CD14-positive monocyte (primary cell): ENCODE results near the gene GLB1L3. TPM values are rescaled to one million over a fixed set of nuclear protein-coding genes. Genes with fewer than 3 reads are reported as not detected.

Experiments
- DNase-seq, 3 donors: peaks; one replicate each; pipeline ENCODE4 v3.0.0-alpha.2; 2011 to 2022
- H2AFZ ChIP-seq: 2 replicates; pipeline ENCODE4 v1.6.0; 2012; ENCODE audit warnings: mild to moderate bottlenecking, low read depth, low read length, inconsistent platforms; ENCODE audit not compliant: insufficient read depth, poor library complexity, severe bottlenecking
- H3K27ac ChIP-seq, 2 donors: 1 replicate in 1 of 2; 2 replicates in 1 of 2; pipeline ENCODE4 v1.5.1; 2012 to 2013; ENCODE audit warnings: low read length in 2 of 2, control low read depth in 1 of 2, inconsistent platforms in 1 of 2, low read depth in 1 of 2, mild to moderate bottlenecking in 1 of 2
- H3K27me3 ChIP-seq, 2 donors: one replicate each; pipeline versions ENCODE4 v1.6.0 to v1.6.1; 2011 to 2013; ENCODE audit warnings: low read length in 2 of 2; ENCODE audit not compliant: control insufficient read depth in 2 of 2, insufficient read depth in 2 of 2
- H3K36me3 ChIP-seq, 2 donors: replicated peaks in 1 of 2; 1 replicate in 1 of 2; 2 replicates in 1 of 2; pipeline versions ENCODE4 v1.5.1 to v1.6.1; 2012 to 2013; ENCODE audit warnings: low read length in 2 of 2, control low read depth in 1 of 2, inconsistent platforms in 1 of 2, mild to moderate bottlenecking in 1 of 2; ENCODE audit not compliant: insufficient read depth in 2 of 2, control insufficient read depth in 1 of 2
- H3K4me1 ChIP-seq, 2 donors: 1 replicate in 1 of 2; 2 replicates in 1 of 2; pipeline versions ENCODE4 v1.5.1 to v1.6.1; 2012 to 2013; ENCODE audit warnings: low read length in 2 of 2, control low read depth in 1 of 2, inconsistent platforms in 1 of 2, mild to moderate bottlenecking in 1 of 2, moderate library complexity in 1 of 2; ENCODE audit not compliant: insufficient read depth in 2 of 2, control insufficient read depth in 1 of 2
- H3K4me2 ChIP-seq: replicated peaks from 2 replicates; pipeline ENCODE3; 2012; ENCODE audit warnings: low read length, moderate library complexity, mild to moderate bottlenecking; ENCODE audit not compliant: poor library complexity, severe bottlenecking; ENCODE audit errors: extremely low read depth
- H3K4me3 ChIP-seq, 3 experiments: fragments of 200-600 bp in 1 of 3; sonication (generic) in 1 of 3; replicated peaks in 1 of 3; 1 replicate in 2 of 3; 2 replicates in 1 of 3; pipeline ENCODE4 v1.5.1; 2011 to 2013; ENCODE audit warnings: low read length in 3 of 3, mild to moderate bottlenecking in 3 of 3, control low read depth in 2 of 3, low read depth in 2 of 3, inconsistent platforms in 1 of 3, moderate library complexity in 1 of 3
- H3K79me2 ChIP-seq: 2 replicates; pipeline ENCODE4 v1.6.0; 2012; ENCODE audit warnings: mild to moderate bottlenecking, control low read depth, inconsistent platforms, low read length, moderate library complexity; ENCODE audit not compliant: insufficient read depth
- H3K9ac ChIP-seq: 2 replicates; pipeline ENCODE4 v1.6.0; 2017; ENCODE audit warnings: low read length, mild to moderate bottlenecking; ENCODE audit not compliant: insufficient read depth, poor library complexity, severe bottlenecking
- H3K9me3 ChIP-seq, 2 donors: replicated peaks in 1 of 2; 1 replicate in 1 of 2; 2 replicates in 1 of 2; pipeline versions ENCODE4 v1.5.1 to v1.6.1; 2012 to 2013; ENCODE audit warnings: low read length in 2 of 2, control low read depth in 1 of 2; ENCODE audit not compliant: control insufficient read depth in 1 of 2, insufficient read depth in 1 of 2
- H4K20me1 ChIP-seq: 2 replicates; pipeline ENCODE4 v1.6.0; 2012; ENCODE audit warnings: mild to moderate bottlenecking, low read length, control low read depth, moderate library complexity; ENCODE audit not compliant: insufficient read depth
- H3K27ac Mint-ChIP-seq, 7 donors: one replicate each; pipeline ENCODE4 v1.8.0; 2020; ENCODE audit warnings: mild to moderate bottlenecking in 7 of 7, mixed read lengths in 7 of 7, moderate library complexity in 6 of 7, inconsistent platforms in 2 of 7
- H3K27me3 Mint-ChIP-seq, 3 donors: one replicate each; pipeline ENCODE4 v1.8.0; 2021 to 2022; ENCODE audit warnings: low read depth in 3 of 3, mild to moderate bottlenecking in 3 of 3, mixed read lengths in 3 of 3, moderate library complexity in 3 of 3, inconsistent platforms in 1 of 3
- H3K36me3 Mint-ChIP-seq, 2 donors: one replicate each; pipeline ENCODE4 v1.8.0; 2020; ENCODE audit warnings: mixed read lengths in 2 of 2, inconsistent platforms in 1 of 2, mild to moderate bottlenecking in 1 of 2
- H3K4me1 Mint-ChIP-seq: one replicate; pipeline ENCODE4 v1.8.0; 2020; ENCODE audit warnings: mild to moderate bottlenecking, mixed read lengths
- H3K4me3 Mint-ChIP-seq, 2 donors: one replicate each; pipeline ENCODE4 v1.8.0; 2020; ENCODE audit warnings: mild to moderate bottlenecking in 2 of 2, mixed read lengths in 2 of 2, moderate library complexity in 1 of 2
- H3K9me3 Mint-ChIP-seq, 7 donors: one replicate each; pipeline ENCODE4 v1.8.0; 2020 to 2022; ENCODE audit warnings: mixed read lengths in 7 of 7, mild to moderate bottlenecking in 6 of 7, moderate library complexity in 6 of 7, inconsistent platforms in 2 of 7
- CTCF ChIP-seq: fragments of 200-600 bp; IDR thresholded peaks from one replicate; pipeline ENCODE4 v1.8.0; 2022; ENCODE audit warnings: antibody characterized with exemption, mild to moderate bottlenecking
- WGBS: methylation state at CpG from one replicate; pipeline ENCODE4 v1.1.5; 2013; ENCODE audit warnings: missing lambda C conversion rate; ENCODE audit not compliant: insufficient coverage; 5-methylcytosine and 5-hydroxymethylcytosine counted together
- intact Hi-C, 2 donors: fragments of 100-400 bp; cut with micrococcal nuclease; formaldehyde crosslinking; loops; one replicate each; pipeline versions ENCODE4 v1.15.0 to v1.15.1; 2023
- polyA plus RNA-seq, 3 donors: library from polyadenylated mRNA; depleted of rRNA in 1 of 3; unstranded in 2 of 3; stranded (reverse) in 1 of 3; fragments of 300-500 nt in 2 of 3; fragments of >200 nt in 1 of 3; fragmentation: Illumina TruSeq in 2 of 3; gene quantifications; 1 replicate in 2 of 3; 2 replicates in 1 of 3; pipeline ENCODE4 v1.2.3, GENCODE V29; 2012 to 2021

The GLB1L3 gene
- polyA plus RNA-seq, 3 donors = not detected

GRCh38 chr11:134250246-134250645, 25.9 kb upstream of the GLB1L3 start:
- peaks cover 45 to 47% of the 10 kb centered on the region in 2 donors for H3K36me3 Mint-ChIP-seq
- no peak overlapping the region for H3K27ac Mint-ChIP-seq
- no peak overlapping the region for H3K4me3 Mint-ChIP-seq
- TF ChIP-seq CTCF = no peak
- no peaks in the 10 kb centered on the region for H3K9me3 ChIP-seq
- peaks cover 0 to 3% (median 0%) of the 10 kb centered on the region in 3 donors for H3K27me3 Mint-ChIP-seq
- no peak overlapping the region for H2AFZ ChIP-seq
- peaks cover 30 to 36% of the 10 kb centered on the region in 2 donors for H3K4me1 ChIP-seq
- peaks cover 40 to 53% of the 10 kb centered on the region in 2 donors for H3K36me3 ChIP-seq
- no peaks in the 10 kb centered on the region for H3K27me3 ChIP-seq
- DNase-seq = peak in 1 of 3 donors; percentile 29
- WGBS = no CpG with 5 or more reads among the region's 3 CpGs
- intact Hi-C loops = loop anchor here in 1 of 2 donors (5.0 kb wide), 1 partner anchor 33 kb away; no protein-coding TSS in a partner anchor
- no peaks in the 10 kb centered on the region for H4K20me1 ChIP-seq
- H3K4me3 ChIP-seq = no peak overlapping the region
- H3K79me2 ChIP-seq = peaks cover 14% of the 10 kb centered on the region
- H3K27ac ChIP-seq = no peak overlapping the region
- H3K4me1 Mint-ChIP-seq = peaks cover 28% of the 10 kb centered on the region
- H3K4me2 ChIP-seq = no peak overlapping the region
- no peaks in the 10 kb centered on the region for H3K9me3 Mint-ChIP-seq
- H3K9ac ChIP-seq = no peak overlapping the region

GRCh38 chr11:134250675-134251074, 25.5 kb upstream of the GLB1L3 start:
- H3K27ac Mint-ChIP-seq = no peak overlapping the region
- H3K27me3 Mint-ChIP-seq = peaks cover 0 to 3% (median 0%) of the 10 kb centered on the region in 3 donors
- no peak for DNase-seq

More at GRCh38 chr11:134250675-134251074, 25.5 kb upstream of the GLB1L3 start:
- Mint-ChIP-seq H3K4me1 (peaks cover 32% of the 10 kb centered on the region), H3K4me3 (no peak overlapping the region), H3K36me3 (peaks cover 40 to 44% of the 10 kb centered on the region in 2 donors), H3K9me3 (no peaks in the 10 kb centered on the region)
- H3K27ac ChIP-seq = no peak overlapping the region
- H3K9ac ChIP-seq = no peak overlapping the region
- no peak overlapping the region for H3K4me3 ChIP-seq
- intact Hi-C loops = loop anchor here in 1 of 2 donors (5.0 kb wide), 1 partner anchor 33 kb away; no protein-coding TSS in a partner anchor
- no peak for TF ChIP-seq CTCF
- H2AFZ ChIP-seq = no peak overlapping the region
- H3K9me3 ChIP-seq = no peaks in the 10 kb centered on the region
- no peaks in the 10 kb centered on the region for H4K20me1 ChIP-seq
- H3K27me3 ChIP-seq = no peaks in the 10 kb centered on the region
- peaks cover 33 to 37% of the 10 kb centered on the region in 2 donors for H3K4me1 ChIP-seq
- WGBS = 83% methylated on average over 2 of the region's 2 CpGs
- H3K4me2 ChIP-seq = no peak overlapping the region
- H3K36me3 ChIP-seq = peaks cover 35 to 48% of the 10 kb centered on the region in 2 donors
- peaks cover 17% of the 10 kb centered on the region for H3K79me2 ChIP-seq
